Measurements from ENCODE around the gene PIP5K1B.
"Not testable (repeated sequence)": the region's sequence is repeated elsewhere in the genome, so short reads cannot be mapped to it uniquely, and the experiment has no call there.

The PIP5K1B gene

DNA sequence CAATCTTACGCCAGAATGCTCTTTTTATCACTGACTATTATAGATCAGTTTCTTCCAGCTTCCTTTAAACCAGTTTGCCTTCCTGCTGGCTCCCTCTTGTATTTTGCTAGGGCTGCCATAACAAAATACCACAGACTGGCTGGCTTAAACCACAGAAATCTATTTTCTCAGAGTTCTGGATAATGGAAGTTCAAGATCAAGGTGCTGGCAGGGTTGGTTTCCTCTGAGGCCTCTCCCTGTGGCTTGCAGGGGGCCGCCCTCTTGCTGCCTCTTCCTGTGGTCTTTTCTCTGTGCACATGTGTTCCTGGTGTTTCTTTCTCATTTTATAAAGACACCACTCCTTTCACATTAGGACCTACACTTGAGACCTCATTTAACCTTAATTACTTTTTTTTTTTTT is 323.7 kb downstream of the PIP5K1B start:
- peak in 1 of 3 experiments; percentile 12 for DNase-seq (ENCODE audit: low read depth in 3 of 3)

DNA sequence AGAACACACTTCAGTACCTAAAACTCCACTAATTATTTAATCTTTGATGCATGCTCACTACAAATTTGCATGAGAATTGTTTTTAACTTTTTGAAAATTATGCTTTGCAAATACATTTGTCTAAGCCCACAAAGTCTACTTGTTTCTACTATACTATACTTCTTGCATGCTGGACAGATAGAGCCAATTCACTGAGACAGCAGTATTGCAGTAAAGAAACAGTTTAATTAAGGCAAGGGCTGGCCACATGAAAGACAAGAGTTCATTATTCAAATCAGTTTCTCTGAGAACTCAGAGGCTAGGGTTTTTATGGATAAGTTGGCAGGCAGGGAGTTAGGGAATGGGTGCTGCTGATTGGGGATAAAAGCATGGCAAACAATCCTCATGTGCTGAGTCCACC is 324.5 kb downstream of the PIP5K1B start:
- no peak for DNase-seq (ENCODE audit: low read depth in 3 of 3)

DNA sequence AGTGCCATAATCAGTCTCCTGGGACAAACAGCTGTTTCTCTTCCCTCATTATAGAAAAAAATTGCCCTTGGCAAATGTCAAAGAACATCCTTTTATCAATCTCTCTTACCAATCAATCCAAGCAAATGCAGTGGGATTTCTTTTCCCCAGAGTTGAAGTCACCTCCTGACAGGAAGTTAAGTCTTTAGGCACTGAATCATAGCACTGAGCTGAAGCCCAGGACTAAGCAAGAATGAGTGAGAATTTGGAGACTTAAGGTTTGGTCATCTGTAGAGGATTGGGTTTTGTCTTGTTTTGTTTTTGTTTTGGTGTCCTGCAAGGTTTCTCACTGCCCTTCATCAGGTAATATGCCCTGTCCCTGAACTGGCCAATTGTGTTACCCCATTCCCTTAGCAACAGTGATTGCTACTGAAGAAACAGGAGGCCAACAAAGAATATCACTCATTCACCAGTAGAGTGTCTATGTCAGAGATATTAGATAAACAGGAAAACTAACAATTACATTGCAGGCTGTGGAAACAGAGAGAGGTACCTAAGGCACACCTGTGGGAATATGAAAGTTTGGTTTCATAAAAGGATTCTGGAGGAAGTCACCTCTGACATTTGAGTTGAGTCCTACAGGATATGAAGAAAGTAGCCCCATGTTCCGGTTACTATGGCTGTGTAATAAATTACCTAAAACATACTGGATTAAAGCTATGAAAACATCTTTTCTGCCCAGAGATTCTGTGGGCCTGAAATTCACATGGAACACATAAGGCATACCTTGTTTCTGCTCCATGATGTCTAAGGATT is 326.0 kb downstream of the PIP5K1B start:
- DNase-seq (ENCODE audit: low read depth in 3 of 3) = no peak

DNA sequence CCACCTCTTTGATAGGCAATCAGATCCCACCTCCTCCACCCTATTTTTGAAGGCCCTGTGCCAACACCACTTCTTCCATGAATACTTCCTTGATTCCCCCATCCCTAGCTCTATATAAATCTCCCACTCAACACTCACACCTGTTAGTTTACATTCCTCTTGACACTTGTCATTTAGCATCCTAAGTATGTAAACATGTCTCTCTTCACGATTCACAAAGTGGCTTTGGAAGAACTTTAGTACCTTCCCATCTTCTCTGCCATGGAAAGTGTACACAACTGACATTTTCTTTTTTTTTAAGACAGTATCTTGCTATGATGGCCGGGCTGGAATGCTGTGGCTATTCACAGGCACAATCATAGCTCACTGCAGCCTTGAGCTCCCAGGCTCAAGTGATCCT is 329.0 kb downstream of the PIP5K1B start:
- no peak for DNase-seq (ENCODE audit: low read depth in 3 of 3)

DNA sequence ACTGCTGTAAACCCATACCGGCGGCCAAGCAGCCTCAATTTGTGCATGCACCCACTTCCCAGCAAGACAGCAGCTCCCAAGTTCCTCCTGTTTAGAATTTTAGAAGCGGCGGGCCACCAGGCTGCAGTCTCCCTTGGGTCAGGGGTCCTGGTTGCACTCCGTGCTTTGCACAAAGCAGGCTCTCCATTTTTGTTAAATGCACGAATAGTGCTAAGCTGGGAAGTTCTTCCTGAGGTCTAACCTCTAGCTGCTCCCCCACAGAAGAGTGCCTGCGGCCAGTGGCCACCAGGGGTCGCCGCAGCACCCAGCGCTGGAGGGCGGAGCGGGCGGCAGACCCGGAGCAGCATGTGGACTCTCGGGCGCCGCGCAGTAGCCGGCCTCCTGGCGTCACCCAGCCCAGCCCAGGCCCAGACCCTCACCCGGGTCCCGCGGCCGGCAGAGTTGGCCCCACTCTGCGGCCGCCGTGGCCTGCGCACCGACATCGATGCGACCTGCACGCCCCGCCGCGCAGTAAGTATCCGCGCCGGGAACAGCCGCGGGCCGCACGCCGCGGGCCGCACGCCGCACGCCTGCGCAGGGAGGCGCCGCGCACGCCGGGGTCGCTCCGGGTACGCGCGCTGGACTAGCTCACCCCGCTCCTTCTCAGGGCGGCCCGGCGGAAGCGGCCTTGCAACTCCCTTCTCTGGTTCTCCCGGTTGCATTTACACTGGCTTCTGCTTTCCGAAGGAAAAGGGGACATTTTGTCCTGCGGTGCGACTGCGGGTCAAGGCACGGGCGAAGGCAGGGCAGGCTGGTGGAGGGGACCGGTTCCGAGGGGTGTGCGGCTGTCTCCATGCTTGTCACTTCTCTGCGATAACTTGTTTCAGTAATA is 330.6 kb downstream of the PIP5K1B start, which contains the start of gene FXN:
FXN (plus strand) TSS at position 315 of the 871 bp plus-strand sequence; CDS start at position 346, 31 bp downstream.
- peak; percentile 70 to 80 (median 71) for DNase-seq (ENCODE audit: low read depth in 3 of 3)

DNA sequence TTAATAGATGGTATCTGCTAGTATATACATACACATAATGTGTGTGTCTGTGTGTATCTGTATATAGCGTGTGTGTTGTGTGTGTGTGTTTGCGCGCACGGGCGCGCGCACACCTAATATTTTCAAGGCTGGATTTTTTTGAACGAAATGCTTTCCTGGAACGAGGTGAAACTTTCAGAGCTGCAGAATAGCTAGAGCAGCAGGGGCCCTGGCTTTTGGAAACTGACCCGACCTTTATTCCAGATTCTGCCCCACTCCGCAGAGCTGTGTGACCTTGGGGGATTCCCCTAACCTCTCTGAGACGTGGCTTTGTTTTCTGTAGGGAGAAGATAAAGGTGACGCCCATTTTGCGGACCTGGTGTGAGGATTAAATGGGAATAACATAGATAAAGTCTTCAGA is 331.3 kb downstream of the PIP5K1B start:
- DNase-seq (ENCODE audit: low read depth in 3 of 3) = peak in 1 of 3 experiments; percentile 20

DNA sequence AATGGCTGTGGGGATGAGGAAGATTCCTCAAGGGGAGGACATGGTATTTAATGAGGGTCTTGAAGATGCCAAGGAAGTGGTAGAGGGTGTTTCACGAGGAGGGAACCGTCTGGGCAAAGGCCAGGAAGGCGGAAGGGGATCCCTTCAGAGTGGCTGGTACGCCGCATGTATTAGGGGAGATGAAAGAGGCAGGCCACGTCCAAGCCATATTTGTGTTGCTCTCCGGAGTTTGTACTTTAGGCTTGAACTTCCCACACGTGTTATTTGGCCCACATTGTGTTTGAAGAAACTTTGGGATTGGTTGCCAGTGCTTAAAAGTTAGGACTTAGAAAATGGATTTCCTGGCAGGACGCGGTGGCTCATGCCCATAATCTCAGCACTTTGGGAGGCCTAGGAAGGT is 331.8 kb downstream of the PIP5K1B start:
- DNase-seq (ENCODE audit: low read depth in 3 of 3) = no peak

DNA sequence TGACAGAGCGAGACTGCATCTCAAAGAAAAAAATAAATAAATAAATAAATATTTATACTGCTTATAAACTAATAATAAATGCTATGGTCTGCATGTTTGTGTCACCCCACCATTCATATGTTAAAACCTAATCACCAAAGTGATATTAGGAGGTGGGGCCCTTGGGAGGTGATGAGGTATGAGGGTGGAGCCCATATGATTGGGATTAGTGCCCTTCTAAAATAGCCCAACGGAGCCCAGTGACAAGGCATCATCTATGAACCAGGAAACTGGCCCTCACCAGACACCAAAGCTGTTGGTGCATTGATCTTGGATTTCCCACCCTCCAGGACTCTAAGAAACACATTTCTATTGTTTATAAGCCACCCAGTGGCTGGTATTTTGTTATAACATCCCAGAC is 335.6 kb downstream of the PIP5K1B start:
- no peak for DNase-seq (ENCODE audit: low read depth in 3 of 3)

DNA sequence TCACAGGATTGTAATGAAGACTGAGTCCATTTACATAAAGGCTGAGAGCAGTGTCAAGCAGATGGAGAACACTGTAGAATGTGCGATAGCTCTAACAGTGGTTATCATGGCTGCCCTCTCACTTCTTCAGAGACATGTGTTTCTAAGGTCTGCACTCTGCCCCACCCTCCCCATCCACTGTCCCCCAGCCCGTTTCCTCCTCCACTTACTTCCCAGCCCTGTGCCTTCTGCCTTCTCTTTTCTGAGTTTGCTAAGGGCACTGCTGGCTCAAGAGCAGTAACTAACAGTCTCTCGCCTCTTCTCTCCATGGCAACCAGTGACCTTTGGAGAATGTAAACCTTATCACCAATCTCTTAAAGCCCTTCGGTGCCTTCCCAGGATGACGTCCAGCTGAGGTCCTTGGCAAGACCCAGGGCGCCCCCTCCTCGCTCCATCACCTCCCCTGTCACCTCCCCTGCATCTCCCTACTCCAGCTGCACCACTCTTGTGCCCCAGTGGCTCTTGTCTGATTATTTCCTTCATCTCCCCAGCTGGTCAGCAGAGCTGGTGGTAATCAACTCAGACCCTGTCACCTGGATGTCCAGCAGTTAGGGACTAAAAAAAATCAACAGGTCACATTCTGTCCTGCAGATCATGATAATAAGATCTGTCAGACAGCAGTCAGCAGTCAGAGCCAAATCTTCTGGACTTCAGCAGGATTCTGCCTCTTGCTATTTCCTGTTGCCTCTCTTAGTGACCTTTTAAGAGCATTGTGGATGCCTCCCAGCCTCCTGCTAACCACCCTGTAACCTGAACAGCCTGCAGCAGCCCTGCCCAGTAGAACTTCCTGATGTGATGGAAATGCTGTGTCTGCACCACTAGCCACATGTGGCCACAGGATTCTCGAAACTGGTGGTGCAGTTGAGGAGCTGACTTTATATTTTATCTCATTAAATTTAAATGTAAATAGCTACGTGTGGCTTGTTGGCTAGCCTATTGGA is 339.5 kb downstream of the PIP5K1B start:
- no peak for DNase-seq (ENCODE audit: low read depth in 3 of 3)

DNA sequence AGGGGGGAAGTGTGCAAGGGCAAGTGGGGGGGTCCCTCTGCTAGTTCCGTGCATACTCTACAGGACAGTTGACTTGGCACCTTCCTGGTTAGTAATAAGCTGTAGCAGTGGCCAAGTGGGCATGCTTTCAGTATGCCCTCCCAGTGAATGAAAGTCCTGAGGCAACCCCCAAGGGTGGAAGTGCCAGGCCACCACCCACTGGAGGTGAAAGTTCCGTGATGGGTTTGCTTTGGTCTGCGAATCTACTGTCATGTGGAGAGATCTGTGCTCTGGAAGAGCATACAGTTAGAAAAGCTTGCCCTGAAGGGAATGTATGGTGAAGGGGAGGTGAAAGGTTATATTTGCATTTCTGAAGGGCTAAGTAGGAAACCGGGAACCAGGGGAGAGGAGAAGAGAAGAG is 340.8 kb downstream of the PIP5K1B start:
- no peak for DNase-seq (ENCODE audit: low read depth in 3 of 3)

DNA sequence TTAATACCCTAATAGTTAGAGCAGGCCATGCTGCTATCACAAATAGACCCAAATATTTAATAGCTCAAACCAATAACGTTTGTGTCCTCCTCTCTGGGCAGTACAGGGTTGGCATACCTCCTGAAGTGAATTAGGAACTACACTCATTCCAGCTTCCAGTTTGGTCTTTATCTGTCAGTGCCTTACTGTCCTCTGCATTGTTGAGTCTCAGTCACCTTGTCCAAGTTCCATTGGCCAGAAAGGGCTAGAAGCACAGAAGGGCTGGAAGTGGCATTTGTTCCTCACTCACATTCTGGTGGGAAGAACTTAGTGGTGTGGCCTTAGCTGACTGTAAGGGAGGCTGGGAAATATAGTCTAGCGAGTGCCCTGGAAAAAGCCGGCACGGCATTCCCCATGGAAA is 341.7 kb downstream of the PIP5K1B start:
- DNase-seq (ENCODE audit: low read depth in 3 of 3) = no peak

DNA sequence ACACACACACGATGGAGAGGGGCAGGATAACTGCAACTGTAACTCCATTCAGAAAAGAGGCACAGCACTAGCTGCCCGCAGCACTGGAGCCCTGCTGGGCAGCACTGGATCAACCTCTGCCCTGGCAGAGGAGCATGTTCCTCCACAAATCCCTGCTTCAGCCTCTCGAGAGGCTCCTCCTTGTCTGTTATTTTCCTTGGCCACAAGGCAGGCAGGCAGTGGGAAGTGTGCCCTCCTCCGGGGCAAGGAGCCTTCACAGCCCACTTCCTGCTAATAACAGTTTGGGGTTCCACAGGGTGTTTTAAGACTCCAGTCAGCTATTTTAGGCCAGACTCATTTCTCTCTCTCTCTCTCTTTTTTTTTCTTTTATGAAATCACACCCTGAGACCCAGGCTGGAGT is 342.3 kb downstream of the PIP5K1B start:
- DNase-seq (ENCODE audit: low read depth in 3 of 3) = no peak

DNA sequence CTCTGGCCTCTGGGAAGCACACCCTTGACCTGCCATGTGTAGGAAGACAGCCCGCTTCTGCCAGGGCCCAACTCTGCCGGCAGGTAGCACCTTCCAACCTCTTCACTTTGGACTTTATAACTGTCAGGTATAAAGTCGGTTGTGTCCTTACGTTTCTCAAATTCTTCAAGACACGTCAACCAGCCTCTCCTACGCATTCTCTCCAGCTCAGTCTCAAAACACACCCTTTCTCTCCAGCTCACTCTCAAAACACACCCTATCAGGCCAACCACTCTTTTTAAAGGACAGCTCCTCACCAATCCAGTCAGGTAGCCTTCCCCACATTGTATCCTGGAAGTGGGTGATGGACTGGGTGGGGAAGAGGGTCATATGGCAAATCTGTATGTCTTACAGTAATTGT is 344.1 kb downstream of the PIP5K1B start:
- no peak for DNase-seq (ENCODE audit: low read depth in 3 of 3)

DNA sequence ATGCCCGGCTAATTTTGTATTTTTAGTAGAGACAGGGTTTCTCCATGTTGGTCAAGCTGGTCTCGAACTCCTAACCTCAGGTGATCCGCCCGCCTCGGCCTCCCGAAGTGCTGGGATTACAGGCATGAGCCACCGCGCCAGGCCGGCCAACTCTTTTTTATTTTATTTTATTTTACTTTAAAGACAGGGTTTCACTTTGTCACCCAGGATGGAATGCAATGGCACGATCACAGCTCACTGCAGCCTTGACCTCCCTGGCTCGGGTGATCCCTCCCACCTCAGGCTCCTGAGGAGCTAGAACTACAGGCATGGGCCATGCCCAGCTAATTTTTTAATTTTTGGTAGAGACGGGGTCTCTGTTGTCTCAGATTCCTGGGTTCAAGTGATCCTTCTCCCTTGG is 345.9 kb downstream of the PIP5K1B start:
- DNase-seq (ENCODE audit: low read depth in 3 of 3) = not testable (repeated sequence)

DNA sequence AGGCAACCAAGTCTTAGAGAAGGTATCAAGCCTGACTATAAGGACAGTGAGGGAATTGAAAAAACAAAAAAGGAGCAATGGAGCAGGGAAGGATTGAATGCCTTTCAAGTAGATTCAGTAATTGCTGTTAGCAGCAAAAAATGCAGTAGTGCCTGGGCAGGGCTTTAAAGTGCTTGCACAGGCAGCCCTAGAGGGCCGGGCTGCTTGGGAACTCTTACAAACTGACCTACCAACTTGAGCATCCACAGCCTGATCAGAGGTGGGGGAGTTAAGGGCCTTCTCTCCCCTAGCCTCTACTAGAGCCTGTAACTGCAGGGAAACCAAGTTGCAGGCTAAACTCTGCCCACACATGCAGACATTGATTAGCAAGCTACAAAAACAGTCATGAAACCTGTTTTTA is 349.9 kb downstream of the PIP5K1B start:
- no peak for DNase-seq (ENCODE audit: low read depth in 3 of 3)

DNA sequence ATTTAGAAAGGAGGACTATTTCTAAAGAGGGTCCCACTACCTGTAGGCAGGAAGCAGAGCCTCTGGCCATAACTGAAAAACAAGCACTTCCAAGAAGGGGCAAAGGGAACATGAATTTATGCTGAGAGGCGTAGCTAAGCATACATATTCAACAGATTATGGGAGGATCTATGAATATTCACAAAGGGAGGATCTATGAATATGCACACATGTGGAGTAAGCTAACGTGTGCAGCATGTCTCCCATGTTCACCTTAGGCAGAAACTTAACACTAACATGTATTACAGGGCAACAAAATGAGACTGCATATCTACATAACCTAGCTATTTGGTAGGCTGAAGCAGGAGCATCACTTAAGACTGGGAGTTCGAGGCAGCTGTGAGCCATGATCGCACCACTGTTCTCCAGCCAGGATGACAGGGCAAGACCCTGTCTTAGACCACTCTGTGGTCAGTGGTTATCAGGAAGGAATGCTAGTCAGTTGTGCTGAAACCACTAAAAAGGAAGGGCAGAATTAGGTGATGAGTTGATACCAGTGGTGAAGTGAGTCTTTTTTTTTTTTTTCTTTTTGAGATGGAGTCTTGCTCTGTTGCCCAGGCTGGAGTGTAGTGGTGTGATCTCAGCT is 351.3 kb downstream of the PIP5K1B start:
- DNase-seq (ENCODE audit: low read depth in 3 of 3) = no peak

DNA sequence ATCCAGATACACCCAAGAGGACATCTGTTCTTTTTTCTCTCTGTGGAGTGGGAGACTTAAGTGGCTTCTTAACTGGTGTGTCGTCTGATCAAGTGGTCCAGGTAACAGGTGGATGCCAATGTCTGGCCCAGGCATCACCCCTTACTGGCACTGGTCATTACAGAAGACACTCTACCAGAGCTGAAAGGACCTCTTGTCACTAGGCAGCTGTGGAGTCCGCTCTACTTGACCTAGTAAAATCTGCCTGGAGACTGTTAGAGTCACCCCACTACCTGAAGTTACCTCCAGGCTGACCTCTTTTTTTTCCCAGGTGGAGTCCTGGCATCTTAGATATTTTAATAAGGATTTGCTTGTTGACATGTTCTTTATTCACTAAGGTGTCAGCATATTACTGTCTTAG is 353.1 kb downstream of the PIP5K1B start:
- DNase-seq (ENCODE audit: low read depth in 3 of 3) = no peak
